ENCODE data around the gene NRXN2.
"Not testable (repeated sequence)": the region's sequence is repeated elsewhere in the genome, so short reads cannot be mapped to it uniquely, and the experiment has no call there.

NRXN2 gene

DNA sequence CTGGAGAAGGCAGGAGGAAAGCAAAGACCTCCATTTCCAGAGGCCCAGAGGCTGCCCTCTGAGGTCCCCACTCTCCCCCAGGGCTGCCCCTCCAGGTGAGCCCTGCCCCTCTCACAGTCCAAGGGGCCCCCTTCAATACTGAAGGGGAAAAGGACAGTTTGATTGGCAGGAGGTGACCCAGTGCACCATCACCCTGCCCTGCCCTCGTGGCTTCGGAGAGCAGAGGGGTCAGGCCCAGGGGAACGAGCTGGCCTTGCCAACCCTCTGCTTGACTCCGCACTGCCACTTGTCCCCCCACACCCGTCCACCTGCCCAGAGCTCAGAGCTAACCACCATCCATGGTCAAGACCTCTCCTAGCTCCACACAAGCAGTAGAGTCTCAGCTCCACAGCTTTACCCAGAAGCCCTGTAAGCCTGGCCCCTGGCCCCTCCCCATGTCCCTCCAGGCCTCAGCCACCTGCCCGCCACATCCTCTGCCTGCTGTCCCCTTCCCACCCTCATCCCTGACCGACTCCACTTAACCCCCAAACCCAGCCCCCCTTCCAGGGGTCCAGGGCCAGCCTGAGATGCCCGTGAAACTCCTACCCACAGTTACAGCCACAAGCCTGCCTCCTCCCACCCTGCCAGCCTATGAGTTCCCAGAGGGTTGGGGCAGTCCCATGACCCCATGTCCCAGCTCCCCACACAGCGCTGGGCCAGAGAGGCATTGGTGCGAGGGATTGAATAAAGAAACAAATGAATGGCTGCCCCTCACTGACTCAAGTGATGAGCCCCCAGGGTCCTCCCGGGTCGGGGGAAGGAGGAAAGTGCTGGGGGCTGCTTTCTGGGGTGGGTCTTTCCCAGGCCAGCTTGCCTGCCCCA, 121.2 kb downstream of the NRXN2 start:
- DNase-seq, result no peak

DNA sequence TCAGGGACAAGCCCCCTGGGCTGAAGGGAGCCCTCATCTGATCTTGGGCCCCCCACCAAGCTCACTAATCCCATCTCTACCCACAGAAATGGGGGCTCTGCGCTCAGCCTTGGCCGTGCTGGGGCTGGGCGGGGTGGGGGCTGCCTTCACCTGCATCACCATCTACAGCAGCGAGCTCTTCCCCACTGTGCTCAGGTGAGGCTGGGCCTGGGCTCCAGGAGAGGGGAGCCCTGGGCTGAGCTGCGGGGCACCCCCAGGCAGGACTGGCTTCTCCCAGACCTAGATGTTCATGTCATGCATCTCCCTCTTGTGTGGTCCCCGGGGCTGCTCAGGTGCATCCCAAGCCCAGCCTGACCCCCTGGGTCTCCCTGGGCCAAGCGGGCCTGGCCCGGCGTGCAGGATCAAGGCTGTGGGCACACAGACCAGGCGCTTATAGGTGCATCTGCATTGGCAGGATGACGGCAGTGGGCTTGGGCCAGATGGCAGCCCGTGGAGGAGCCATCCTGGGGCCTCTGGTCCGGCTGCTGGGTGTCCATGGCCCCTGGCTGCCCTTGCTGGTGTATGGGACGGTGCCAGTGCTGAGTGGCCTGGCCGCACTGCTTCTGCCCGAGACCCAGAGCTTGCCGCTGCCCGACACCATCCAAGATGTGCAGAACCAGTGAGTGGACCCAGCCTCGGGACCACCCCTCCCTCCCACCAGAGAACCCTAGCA, 122.6 kb downstream of the NRXN2 start:
- DNase-seq, result no peak

DNA sequence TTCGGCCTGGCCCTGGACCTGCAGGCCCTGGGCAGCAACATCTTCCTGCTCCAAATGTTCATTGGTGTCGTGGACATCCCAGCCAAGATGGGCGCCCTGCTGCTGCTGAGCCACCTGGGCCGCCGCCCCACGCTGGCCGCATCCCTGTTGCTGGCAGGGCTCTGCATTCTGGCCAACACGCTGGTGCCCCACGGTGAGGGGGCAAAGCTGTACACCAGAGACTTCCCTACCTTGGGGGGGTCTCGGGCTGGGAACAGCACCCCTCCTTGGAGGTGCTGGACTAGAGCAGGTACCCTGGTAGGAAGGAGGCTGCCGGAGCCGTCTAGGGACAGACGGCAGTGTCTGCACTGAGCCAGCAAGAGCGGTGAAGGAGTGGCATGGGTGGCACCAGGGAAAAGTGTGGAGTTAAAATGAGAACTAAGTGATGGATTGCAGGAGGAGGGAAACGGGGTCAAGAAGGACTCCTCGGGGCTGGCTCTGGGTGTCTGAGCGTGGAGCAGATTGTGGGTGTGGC, 123.2 kb downstream of the NRXN2 start:
- DNase-seq, result no peak

DNA sequence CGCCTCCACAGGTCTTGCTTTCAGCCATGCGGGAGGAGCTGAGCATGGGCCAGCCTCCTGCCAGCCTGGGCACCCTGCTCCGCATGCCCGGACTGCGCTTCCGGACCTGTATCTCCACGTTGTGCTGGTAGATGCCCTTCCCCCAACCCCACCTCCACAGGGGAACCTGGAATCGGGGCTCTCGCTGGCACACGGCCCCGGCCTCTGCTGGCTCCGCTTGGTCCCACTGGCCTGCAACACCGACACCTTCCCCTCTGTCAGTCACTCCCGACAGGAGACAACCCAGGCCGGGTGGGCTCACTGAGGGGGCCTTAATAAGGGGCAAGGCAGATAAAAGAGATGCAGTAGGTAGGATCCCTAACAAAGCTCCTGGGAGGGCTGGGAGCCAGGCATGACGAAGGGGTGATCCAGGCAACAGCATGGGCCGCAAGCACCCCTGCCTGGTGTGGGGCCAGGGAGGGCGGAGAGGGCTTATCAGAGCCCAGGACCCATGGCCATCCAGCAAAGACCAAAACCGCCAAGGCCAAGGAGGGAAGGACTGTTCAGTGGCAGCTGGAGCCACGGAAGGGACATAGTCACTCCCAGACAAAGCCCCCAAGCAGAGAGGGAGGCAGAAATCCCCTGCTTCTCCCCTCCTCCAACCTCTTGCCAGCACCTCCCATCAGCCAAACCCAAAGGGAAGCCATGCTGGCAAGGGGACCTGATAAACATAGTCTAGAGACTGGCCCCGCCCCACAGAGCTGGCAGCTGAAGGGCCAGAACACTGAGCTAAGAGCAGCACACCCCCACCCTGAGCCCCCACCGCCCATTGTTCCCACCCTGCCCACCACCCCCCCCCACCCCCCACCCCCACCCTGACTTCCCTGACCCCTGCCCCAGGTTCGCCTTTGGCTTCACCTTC, 124.0 kb downstream of the NRXN2 start:
- no peak for DNase-seq

DNA sequence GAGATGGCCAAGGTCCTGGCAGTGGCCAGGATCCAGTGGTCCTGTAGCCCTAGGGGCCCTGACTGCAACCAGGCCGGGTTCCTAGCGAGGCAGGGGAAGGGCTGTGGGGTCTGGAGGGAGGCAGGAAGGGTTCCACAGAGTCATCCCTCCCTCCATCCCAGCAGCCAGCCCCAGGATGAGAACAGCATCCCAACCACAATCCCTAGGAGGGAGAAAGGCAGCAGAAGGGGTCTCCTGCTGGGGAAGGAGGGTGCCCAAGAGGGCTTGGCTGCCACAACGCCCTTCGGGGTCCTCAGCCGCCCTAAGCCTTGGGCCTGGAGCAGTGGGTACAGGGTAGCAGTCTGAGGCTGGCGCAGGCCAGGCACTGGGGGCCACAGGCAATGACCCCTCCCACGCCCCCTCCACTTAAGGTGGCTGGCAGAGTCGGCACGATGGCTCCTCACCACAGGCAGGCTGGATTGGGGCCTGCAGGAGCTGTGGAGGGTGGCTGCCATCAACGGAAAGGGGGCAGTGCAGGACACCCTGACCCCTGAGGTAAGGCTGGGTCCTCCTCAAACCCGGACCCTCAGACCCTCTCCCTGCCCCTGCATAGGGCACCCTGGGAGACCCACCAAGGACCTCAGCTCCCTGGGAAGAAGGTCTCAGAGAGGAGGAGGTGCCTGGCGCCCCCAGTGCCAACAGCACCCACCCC, 124.7 kb downstream of the NRXN2 start:
- DNase-seq, result no peak

DNA sequence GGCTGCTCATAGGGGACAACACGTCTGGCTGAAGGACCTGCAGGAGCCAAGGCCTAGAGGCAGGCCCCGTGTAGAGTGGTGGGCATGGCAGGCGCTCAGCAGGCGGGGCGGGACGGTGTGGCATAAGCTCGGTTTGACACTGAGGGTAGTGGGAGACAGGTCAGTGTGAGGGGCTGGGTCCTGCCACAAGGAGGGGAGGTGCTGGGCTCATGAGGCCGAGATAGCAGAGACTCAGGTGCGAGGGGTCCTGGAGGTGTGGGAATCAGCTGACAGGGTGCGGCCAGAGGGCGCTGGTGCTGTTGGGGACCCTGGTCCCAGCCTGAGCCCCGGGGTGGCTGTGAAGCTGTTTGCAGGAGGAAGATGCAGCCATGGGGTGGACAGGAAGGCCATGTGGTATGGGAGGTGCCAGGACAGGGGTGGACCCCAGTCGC, 125.3 kb downstream of the NRXN2 start:
- DNase-seq, result no peak

DNA sequence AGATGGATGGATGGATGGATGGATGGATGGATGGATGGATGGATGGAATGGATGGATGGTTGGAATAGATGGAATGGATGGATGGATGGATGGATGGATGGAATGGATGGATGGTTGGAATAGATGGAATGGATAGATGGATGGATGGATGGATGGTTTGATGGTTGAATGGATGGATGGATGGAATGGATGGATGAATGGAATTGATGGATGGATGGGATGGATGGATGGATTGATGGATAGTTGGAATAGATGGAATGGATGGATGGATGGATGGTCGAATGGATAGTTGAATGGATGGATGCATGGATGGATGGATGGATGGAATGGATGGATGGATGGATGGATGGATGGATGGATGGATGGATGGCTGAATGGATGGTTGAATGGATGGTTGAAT, 127.1 kb downstream of the NRXN2 start:
- not testable (repeated sequence) for DNase-seq

DNA sequence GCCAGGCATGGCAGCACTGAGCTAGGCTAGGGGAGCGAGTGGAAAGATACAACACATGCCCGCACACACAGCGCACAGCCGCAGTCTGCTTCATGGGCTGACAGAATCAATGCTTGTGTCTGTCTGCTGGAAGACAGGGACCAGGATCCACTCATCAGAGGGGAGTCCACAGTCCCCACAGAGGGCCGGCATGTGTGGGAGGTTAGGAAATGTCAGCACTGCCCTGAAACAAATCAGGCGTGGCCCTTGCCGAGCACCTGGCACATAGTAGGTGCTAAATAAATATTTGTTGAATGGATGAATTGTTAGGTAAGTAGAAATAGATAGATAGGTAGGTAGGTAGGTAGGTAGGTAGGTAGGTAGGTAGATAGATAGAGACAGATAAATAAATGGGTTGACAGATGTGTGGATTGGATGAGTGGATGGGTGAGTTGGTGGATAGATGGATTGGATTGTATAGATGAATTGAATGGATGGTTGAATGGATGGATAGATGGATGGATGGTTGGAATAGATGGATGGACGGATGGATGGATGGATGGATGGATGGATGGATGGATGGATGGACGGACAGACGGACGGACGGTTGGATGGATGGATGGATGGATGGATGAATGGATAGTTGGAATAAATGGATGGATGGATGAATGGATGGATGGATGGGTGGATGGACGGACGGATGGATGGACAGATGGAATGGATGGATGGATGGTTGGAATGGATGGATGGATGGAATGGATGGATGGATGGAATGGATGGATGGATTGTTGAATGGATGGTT, 128.6 kb downstream of the NRXN2 start:
- DNase-seq, result no peak

DNA sequence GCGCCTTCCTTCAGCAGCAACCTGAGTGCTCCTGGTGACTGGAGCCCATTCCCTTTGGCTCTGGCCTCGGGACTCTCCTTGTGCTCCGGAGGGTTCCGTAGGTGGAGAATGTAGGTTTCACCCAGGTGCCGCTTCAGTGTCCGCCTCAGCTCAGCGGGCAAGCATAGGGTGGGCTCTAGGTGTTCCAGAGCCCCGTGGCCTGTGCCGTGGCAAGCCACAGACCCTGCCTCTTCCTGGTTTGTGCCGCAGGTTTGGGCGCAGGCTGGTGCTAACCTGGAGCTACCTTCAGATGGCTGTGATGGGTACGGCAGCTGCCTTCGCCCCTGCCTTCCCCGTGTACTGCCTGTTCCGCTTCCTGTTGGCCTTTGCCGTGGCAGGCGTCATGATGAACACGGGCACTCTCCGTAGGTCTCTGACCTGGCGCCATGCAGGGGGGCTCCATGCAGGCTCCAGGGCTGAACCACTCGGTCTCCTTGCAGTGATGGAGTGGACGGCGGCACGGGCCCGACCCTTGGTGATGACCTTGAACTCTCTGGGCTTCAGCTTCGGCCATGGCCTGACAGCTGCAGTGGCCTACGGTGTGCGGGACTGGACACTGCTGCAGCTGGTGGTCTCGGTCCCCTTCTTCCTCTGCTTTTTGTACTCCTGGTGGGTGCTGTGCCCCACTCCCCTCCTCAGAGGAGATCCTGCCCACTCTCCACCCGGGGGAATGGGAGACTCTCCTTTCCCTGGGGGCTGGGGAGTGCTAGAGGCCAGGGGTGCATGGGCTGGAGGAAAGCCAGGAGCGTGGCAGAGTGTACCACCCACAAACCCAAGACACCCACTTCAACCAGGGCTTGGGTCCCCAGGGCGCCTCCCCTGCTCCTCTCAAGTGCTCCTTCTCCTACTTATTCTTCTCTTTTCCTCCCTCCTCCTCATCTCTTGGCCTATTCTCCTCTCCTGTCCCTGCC, 129.6 kb downstream of the NRXN2 start:
- DNase-seq, result no peak

DNA sequence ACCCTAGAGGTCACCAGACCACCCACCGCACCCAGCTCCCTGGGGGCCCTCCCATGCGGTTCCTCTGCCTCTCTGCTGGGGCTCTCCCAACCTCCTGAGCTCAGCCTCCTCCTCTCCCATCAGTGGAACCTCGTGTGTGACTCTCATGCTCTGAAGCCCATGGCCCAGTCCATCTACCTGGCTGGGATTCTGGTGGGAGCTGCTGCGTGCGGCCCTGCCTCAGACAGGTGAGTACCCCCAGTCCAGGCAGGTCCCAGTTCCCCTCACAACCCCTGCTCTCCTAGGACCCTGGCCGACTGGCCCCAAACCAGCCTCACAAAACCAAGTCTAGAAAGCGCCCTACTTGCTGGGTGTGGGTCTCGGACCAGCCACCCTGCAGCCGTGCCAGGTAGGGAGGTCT, 130.3 kb downstream of the NRXN2 start:
- no peak for DNase-seq

DNA sequence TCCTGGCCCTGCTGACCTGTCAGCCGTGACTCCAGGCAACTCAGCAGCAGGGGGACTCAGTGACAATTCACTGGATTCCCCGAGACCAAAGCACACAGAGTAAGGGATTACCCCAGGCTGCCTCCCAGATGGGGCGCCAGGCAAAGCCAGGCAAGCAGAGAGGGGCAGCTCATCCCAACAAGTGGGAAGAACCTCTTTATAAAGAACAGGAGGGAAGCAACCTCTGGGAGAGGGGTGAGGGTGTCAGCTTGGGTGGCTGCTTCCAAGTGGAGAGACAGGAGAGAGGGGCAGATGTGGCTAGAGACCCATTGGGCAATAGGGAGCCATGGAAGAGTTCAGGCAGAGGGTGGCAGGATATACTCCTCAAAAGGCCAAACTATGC, 130.8 kb downstream of the NRXN2 start:
- DNase-seq, result no peak

DNA sequence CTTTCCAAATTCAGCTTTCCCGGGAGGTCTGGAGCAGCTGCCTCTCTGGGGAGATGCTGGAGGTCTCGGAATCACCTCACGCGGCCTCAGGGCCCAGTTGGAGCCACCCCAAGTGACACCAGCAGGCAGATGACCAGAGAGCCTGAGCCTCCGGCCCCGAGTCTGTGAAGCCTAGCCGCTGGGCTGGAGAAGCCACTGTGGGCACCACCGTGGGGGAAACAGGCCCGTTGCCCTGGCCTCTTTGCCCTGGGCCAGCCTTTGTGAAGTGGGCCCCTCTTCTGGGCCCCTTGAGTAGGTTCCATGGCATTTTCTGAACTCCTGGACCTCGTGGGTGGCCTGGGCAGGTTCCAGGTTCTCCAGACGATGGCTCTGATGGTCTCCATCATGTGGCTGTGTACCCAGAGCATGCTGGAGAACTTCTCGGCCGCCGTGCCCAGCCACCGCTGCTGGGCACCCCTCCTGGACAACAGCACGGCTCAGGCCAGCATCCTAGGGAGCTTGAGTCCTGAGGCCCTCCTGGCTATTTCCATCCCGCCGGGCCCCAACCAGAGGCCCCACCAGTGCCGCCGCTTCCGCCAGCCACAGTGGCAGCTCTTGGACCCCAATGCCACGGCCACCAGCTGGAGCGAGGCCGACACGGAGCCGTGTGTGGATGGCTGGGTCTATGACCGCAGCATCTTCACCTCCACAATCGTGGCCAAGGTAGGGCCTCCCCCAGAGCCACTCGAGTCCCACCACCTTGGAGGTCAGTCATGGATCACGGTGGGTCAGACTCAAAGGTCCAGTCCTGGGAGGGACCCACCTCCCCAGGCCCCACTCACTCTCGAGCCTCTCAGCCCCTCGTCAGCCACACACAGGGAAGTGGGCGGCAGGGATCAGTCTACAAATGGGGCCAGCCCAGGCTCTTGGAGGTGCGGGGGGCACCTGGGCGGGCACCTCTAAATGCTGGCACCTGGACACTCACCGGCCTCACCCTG, 131.5 kb downstream of the NRXN2 start:
- no peak for DNase-seq

DNA sequence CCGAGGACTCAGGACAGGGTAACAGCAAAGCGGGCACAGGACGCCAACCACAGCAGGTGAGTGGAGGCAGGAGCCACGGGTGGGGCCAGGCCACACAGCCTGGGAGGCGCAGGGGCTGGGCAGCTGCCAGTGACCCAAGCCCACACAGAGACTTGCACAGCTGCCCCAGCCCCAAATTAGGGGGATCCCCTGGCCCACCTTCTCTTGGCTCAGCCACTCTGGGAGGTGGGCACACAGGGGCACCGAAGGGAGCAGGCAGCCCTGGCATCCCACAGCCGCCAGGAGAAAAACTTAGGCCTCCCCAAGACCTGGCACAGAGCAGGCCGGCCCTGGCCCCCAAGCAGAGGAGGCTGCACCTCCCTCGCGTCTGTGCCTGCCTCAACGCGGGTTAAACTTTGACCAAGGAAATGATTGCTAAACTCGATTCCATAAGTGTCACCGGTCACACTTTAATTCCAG, 132.2 kb downstream of the NRXN2 start, which contains the start of gene SLC22A12:
Gene SLC22A12 (plus strand): TSS at position 458 of the 459 bp plus-strand sequence. CDS start 337 bp downstream, outside the sequence.
- DNase-seq, result no peak

DNA sequence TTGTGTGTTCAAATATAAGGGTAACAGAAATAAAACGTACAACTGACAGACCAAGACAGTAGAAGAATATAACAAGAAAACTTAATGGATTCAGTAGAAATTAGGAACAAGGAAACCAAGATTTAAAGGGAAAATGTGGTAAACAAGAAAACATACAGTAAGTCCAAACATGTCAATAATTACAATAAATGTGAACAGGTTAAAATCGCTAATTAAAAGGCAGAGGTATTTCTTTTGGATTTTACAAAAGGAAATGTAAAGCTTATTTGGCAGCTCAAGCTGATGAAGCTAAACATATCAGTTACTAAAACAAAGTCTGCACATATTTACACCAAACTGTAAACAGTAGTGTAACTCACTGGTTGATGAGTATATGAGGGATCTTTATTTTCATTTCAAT, 134.3 kb downstream of the NRXN2 start:
- no peak for DNase-seq

DNA sequence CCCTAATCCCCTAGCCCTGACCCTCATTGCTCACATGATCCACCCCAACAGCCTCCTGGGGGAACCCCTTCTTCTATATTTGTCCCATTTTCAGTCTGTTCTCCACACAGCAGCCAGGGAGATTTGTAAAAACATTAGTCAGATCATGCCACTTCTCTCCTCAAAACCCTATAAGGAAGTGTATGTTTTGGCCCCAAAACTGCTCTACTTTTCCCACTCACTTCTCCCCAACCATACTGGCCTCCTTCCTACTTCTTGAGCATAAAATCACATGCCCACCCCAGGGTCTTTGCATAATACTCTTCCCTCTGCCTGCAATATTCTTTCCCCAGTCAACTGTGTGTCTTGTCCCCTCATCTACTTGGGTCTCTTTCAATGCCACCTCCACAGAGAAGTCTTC, 136.6 kb downstream of the NRXN2 start:
- no peak for DNase-seq

DNA sequence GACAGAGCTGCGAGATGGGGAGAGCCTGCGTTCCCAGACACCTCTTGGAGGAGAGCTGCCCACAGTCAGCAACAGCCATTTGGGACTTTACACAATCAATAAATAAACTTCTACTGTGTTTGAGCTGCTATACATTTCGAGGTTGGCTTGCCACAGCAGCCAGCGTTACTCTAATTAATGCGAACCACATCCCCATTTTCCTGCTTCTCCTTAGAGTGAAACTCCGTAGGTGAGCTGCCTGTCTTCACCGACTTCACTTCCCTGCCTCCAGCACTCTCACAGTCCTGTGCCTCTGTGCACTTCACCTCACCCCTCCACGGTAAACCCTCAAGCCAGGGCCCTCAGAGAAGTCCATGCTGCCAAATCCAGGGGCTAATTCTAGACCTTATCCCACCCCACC, 137.8 kb downstream of the NRXN2 start:
- DNase-seq, result no peak

DNA sequence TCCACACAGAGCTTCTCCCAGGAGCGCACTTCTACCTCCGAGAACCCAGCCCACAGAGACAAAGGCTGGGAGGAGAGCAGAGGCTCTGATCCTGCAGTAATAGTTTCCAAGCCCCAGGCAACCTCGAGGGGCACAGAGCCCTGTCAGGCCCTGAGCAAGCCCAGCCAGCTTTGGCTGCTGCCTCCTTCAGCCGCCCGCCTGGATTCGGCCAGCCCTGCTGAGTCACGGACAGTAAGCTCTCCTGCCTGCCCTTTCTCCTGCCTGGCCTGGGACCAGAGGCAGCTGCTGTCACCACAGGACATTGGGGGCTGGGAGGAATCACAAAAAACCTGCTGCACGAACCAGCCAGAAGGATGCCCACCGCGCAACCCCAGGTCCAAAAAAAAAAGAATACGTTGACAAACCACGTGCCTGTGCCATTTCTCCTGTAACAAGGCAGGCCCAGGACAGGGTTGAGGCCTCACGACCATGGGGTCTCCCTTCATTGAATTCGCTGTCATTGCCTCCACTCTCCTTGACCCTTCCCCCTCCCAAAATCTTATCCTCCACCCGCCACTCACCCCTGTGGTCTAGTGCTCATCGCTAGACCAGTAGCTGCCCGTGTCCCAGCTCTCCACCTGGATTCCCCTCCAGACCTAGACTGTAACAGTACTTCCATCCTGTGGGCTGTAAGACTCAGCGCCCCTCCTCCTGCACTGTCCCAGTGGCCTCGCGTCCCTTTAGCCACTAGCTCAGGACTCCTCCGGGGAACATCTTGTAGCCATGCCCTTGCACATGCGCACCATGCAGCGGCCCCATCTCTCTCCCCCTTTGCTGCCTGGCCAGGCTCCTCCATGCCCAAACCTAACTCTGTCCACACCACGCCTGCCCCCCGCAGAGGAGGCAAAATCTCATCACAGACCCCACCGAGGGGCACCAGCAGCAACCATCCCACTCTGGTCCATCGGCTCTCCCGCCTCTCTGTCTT, 139.4 kb downstream of the NRXN2 start:
- no peak for DNase-seq

DNA sequence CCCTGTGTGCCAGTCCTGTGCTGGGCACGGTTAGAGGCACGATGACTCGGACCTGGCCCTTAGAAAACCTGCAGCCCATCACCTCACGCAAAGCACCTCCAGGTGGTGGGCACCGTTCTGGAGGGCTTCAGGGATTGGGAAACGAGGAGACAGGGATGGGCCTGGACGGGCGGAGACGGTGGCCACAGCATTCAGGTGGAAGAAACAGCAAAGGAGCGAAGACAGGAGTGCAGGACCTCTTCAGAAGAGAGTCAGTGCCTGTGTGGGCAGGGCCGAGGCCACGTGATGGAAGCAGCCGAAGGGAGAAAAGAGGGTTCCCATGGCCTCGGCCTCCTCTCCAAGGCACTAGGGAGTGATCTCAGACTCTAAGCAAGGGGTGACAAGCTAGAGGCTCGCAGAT, 140.1 kb downstream of the NRXN2 start:
- no peak for DNase-seq
